VCaP (cell line): Measurements from ENCODE around the gene ELF4.

Source experiments
- H3K27ac ChIP-seq: fragments of 450-650 bp; 2 replicates; pipeline ENCODE4 v1.5.1; 2017
- TF ChIP-seq, protein P1 (sequence below): fragments of 450-650 bp; conservative IDR thresholded peaks from 2 replicates; pipeline ENCODE4 v1.5.1; 2017; ENCODE audit warnings: mild to moderate bottlenecking, moderate library complexity

The ELF4 gene

DNA sequence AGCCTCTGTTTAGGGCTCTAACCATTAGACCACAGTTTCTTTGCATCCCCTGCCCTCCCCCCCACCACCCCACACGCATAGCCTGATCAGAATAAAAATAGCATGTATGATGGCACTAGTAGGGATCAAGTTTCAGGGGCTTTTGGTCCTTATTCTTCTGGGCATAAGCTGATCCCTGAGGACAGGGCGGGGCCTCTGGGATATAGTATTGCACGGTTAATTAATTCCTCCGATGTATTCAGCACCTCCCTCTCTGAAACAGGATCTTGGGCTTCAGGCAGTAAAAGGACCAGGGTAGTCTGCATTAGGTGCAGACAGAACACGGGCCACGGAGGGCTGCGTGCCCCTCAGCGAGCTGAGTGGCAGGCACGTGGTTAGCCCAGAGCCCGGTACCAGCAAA, 57.1 kb downstream of the ELF4 start:
- TF ChIP-seq, protein P1, sequence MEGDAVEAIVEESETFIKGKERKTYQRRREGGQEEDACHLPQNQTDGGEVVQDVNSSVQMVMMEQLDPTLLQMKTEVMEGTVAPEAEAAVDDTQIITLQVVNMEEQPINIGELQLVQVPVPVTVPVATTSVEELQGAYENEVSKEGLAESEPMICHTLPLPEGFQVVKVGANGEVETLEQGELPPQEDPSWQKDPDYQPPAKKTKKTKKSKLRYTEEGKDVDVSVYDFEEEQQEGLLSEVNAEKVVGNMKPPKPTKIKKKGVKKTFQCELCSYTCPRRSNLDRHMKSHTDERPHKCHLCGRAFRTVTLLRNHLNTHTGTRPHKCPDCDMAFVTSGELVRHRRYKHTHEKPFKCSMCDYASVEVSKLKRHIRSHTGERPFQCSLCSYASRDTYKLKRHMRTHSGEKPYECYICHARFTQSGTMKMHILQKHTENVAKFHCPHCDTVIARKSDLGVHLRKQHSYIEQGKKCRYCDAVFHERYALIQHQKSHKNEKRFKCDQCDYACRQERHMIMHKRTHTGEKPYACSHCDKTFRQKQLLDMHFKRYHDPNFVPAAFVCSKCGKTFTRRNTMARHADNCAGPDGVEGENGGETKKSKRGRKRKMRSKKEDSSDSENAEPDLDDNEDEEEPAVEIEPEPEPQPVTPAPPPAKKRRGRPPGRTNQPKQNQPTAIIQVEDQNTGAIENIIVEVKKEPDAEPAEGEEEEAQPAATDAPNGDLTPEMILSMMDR: no peak
- H3K27ac ChIP-seq: no peak overlapping the region

DNA sequence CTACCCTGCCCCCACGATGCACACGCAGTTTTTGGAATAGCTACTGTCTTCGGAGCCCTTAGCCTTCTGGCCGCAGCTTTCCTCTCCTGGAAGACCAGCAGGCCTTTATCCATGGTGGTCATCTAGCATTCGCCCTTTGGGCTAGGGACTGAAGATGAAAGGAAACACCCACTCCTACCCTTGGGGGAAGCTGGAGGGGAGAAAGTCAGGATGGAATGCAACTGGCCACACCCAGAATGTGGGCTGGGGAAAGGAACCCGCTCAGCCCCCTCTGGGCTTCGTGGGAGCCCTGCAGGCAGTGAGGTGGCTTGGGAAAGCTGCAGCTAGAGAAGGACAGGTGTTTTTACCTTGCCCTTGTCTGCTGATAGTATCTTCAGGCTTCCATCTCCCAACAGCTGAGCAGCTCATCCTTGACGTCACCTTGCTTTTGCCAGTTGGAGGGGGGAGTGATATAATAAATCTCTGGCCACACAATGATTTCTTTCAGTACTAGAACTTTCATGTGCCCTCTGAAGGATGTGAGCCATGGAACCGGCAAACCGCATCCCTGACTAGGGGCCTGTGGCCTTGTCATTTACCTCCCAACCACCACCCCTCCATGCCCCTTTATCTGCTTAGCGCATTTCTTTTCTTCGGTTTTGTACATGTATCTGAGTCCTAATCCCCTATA, 59.0 kb downstream of the ELF4 start:
- no peak overlapping the region for H3K27ac ChIP-seq
- TF ChIP-seq, protein P1: no peak

DNA sequence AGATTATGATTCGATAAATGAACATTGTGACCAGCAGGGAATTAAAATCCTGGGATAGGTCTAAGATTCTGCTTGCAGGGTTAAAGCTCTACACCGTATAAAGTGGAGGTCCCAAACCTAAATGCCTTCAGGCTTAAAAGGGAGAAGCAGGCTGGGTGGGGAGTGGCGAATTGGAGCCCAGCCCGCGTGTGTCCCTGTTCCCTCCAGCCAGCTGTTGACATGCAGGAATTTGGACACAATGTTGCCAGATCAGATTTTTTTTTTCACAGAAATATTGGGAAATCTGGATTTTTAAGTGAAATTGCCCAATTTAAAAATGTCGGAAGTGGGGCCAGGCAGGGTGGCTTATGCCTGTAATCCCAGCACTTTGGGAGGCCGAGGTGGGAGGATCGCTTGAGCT, 60.5 kb downstream of the ELF4 start:
- TF ChIP-seq, protein P1: no peak
- H3K27ac ChIP-seq: no peak overlapping the region

DNA sequence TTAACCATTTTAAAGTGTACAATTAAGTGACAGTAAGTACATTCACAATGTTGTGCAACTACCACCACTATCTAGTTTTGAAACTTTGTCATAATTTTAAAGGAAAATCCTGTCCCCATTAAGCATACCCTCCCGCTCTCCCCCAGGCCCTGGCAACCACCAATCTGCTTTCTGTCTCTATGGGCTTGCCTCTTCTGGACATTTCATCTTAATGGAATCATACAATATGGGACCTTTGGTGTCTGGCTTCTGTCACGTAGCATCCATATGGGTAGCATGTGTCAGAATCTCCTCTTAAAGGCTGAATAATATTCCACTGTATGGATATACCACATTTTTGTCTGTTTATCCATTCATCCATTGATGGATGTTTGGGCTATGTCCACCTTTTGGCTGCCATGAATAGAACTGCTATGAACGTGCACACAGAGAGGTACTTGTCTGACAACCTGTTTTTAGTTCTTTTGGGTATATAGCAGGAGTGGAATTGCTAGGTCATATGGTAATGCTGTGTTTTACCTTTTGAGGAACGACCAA, 61.5 kb downstream of the ELF4 start:
- TF ChIP-seq, protein P1: no peak
- H3K27ac ChIP-seq: no peak overlapping the region

DNA sequence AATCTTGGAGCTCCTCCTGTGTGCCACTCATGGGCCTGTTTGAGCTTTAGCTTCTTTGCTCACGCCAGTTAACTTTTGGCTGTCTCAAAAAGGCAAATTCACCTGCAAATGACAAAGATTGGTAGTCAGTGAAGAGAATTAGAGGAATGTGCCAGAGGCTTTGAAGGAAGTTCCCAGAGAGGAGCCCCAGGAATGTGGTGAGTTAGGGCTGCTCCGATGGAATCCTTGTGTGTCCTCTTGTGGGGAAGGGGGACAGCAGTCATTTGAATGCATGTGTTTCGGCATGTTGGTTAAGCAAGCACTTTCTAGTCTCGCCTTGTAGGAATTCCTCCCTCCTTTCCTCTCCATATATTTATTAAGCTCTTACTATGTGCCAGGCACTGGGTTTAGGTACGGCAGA, 62.9 kb downstream of the ELF4 start:
- TF ChIP-seq, protein P1: no peak
- no peak overlapping the region for H3K27ac ChIP-seq

DNA sequence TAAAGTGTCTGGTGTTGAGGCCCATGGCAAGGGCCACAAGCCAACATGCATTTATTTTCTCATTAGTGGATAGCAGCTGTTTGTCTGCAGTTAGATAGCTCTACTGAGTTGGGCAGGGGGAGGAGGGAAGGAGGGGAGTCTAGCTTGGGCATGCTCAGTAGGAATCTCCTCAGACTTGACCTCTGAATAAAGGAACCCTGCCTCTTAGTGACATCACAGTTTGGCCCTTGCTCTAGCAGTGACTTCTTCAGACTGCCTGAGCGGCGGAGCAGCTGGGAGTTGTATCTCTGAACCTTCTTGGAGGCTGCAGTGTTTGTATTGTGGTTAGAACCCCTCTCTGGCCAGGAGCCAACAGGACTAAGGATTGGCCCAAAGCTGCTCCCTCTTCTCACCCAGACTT, 70.5 kb downstream of the ELF4 start:
- H3K27ac ChIP-seq: no peak overlapping the region
- TF ChIP-seq, protein P1: no peak

DNA sequence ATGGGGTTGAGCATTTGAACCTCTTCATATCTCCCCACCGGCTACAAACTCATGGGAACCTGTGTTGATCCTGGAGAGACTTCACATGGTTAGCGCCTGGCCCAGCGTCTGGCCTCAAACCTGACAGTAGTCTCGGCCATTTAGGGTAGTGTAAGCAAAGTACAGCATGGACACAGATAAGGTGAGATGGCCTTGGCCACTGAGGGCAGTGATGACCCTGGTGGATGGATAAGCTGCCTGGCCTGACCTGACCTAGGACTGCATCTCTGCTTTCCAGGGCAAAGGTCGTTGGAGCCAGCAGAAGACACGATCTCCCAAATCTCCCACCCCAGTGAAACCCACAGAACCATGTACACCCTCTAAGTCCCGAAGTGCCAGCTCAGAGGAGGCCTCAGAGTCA, 76.1 kb downstream of the ELF4 start:
- no peak overlapping the region for H3K27ac ChIP-seq
- TF ChIP-seq, protein P1: no peak
